HepG2 (cell line): ENCODE data around the gene CEP76. TPM values are rescaled to one million over a fixed set of nuclear protein-coding genes. Genes with fewer than 3 reads are reported as not detected.

Source experiments
- ATAD3A ChIP-seq: sonication (generic); formaldehyde crosslinking; IDR thresholded peaks from 2 replicates; pipeline ENCODE4 v1.4.0; 2020; ENCODE audit warnings: missing genetic modification reagents
- ATF3 ChIP-seq: sonication (generic); formaldehyde crosslinking; IDR thresholded peaks from 2 replicates; pipeline ENCODE4 v1.4.0; 2020; ENCODE audit warnings: missing genetic modification reagents
- CAMTA2 ChIP-seq: sonication (generic); formaldehyde crosslinking; IDR thresholded peaks from 2 replicates; pipeline ENCODE4 v1.4.0; 2020; ENCODE audit warnings: mild to moderate bottlenecking, missing genetic modification reagents, borderline replicate concordance
- DMAP1 ChIP-seq: IDR thresholded peaks from 2 replicates; pipeline ENCODE4 v1.6.1; 2016
- ETV6 ChIP-seq: sonication (generic); formaldehyde crosslinking; conservative IDR thresholded peaks from 2 replicates; pipeline ENCODE4 v1.4.0; 2020; ENCODE audit warnings: missing genetic modification reagents
- FOXK1 ChIP-seq: sonication (generic); formaldehyde crosslinking; IDR thresholded peaks from 2 replicates; pipeline ENCODE4 v1.4.0; 2020; ENCODE audit warnings: low read depth, missing genetic modification reagents, borderline replicate concordance
- KAT2B ChIP-seq: fragments of 150-350 bp; IDR thresholded peaks from 2 replicates; pipeline ENCODE4 v1.6.1; 2014; ENCODE audit warnings: low read depth, low read length, borderline replicate concordance
- MXD4 ChIP-seq: IDR thresholded peaks from 2 replicates; pipeline ENCODE4 v1.6.1; 2016; ENCODE audit warnings: mild to moderate bottlenecking, missing biosample characterization, missing genetic modification reagents
- NR1H2 ChIP-seq: sonication (generic); formaldehyde crosslinking; IDR thresholded peaks from 2 replicates; pipeline ENCODE4 v1.8.1; 2022; ENCODE audit warnings: low read depth, missing genetic modification reagents, borderline replicate concordance
- PITX1 ChIP-seq: sonication (generic); formaldehyde crosslinking; IDR thresholded peaks from 2 replicates; pipeline ENCODE4 v1.5.1; 2020; ENCODE audit warnings: mild to moderate bottlenecking, missing genetic modification reagents
- REL ChIP-seq: sonication (generic); formaldehyde crosslinking; conservative IDR thresholded peaks from 2 replicates; pipeline ENCODE4 v1.8.0; 2022; ENCODE audit warnings: mild to moderate bottlenecking, missing genetic modification reagents, moderate library complexity
- RFX3 ChIP-seq: IDR thresholded peaks from 2 replicates; pipeline ENCODE4 v1.6.1; 2016; ENCODE audit warnings: missing biosample characterization, missing genetic modification reagents
- SALL1 ChIP-seq: sonication (generic); formaldehyde crosslinking; IDR thresholded peaks from 2 replicates; pipeline ENCODE4 v1.8.0; 2022; ENCODE audit warnings: mild to moderate bottlenecking, missing genetic modification reagents
- SATB2 ChIP-seq: sonication (generic); formaldehyde crosslinking; IDR thresholded peaks from 2 replicates; pipeline ENCODE4 v1.5.0; 2020; ENCODE audit warnings: missing genetic modification reagents
- TBX2 ChIP-seq: sonication (generic); formaldehyde crosslinking; IDR thresholded peaks from 2 replicates; pipeline ENCODE4 v1.5.0; 2020; ENCODE audit warnings: missing genetic modification reagents, mild to moderate bottlenecking, borderline replicate concordance
- TFDP1 ChIP-seq: IDR thresholded peaks from 2 replicates; pipeline ENCODE4 v1.6.1; 2016; ENCODE audit warnings: missing compliant biosample characterization, missing genetic modification reagents, borderline replicate concordance
- THAP7 ChIP-seq: sonication (generic); formaldehyde crosslinking; IDR thresholded peaks from 2 replicates; pipeline ENCODE4 v1.8.1; 2023; ENCODE audit warnings: mild to moderate bottlenecking, missing genetic modification reagents
- ZFP62 ChIP-seq: sonication (generic); formaldehyde crosslinking; IDR thresholded peaks from 2 replicates; pipeline ENCODE4 v1.4.0; 2020; ENCODE audit warnings: missing genetic modification reagents
- ZIK1 ChIP-seq: sonication (generic); formaldehyde crosslinking; IDR thresholded peaks from 2 replicates; pipeline ENCODE4 v1.5.0; 2020; ENCODE audit warnings: mild to moderate bottlenecking, low read depth, missing genetic modification reagents, borderline replicate concordance
- ZMAT5 ChIP-seq: sonication (generic); formaldehyde crosslinking; IDR thresholded peaks from 2 replicates; pipeline ENCODE4 v1.5.0; 2020; ENCODE audit warnings: mild to moderate bottlenecking, low read depth, missing genetic modification reagents, borderline replicate concordance
- ZNF101 ChIP-seq: sonication (generic); formaldehyde crosslinking; IDR thresholded peaks from 2 replicates; pipeline ENCODE4 v1.4.0; 2020; ENCODE audit warnings: mild to moderate bottlenecking, low read depth, missing genetic modification reagents, borderline replicate concordance
- ZNF124 ChIP-seq: sonication (generic); formaldehyde crosslinking; IDR thresholded peaks from 2 replicates; pipeline ENCODE4 v1.4.0; 2020; ENCODE audit warnings: missing genetic modification reagents
- ZNF460 ChIP-seq: sonication (generic); formaldehyde crosslinking; IDR thresholded peaks from 2 replicates; pipeline ENCODE4 v1.5.1; 2020; ENCODE audit warnings: missing genetic modification reagents, mild to moderate bottlenecking, borderline replicate concordance
- ZNF720 ChIP-seq: sonication (generic); formaldehyde crosslinking; IDR thresholded peaks from 2 replicates; pipeline ENCODE4 v1.4.0; 2020; ENCODE audit warnings: missing genetic modification reagents
- ZSCAN29 ChIP-seq: sonication (generic); formaldehyde crosslinking; conservative IDR thresholded peaks from 2 replicates; pipeline ENCODE4 v1.4.0; 2020; ENCODE audit warnings: mild to moderate bottlenecking, missing genetic modification reagents
- polyA plus RNA-seq, 8 experiments: library from polyadenylated mRNA; depleted of rRNA in 3 of 8; stranded (reverse) in 7 of 8; unstranded in 1 of 8; fragments of >200 nt; fragmentation: Illumina TruSeq in 4 of 8; extraction: Trizol in 4 of 8; gene quantifications; 2 replicates each; pipeline versions ENCODE4 v1.2.1 to v1.2.3, GENCODE V29; 2011 to 2016; ENCODE audit warnings: low read depth in 4 of 8, missing spikeins in 1 of 8, mixed read lengths in 1 of 8; ENCODE audit not compliant: insufficient read depth in 1 of 8
- total RNA-seq, 5 experiments: library from RNA; depleted of rRNA; stranded (reverse); fragments of >200 nt; fragmentation: Illumina TruSeq; extraction: Trizol; gene quantifications; 2 replicates each; pipeline ENCODE4 v1.2.3, GENCODE V29; 2016; ENCODE audit warnings: low read depth in 1 of 5
- TF ChIP-seq, protein P1 (sequence below), 2 experiments: sonication (generic) in 1 of 2; formaldehyde crosslinking in 1 of 2; IDR thresholded peaks; 2 replicates each; pipeline versions ENCODE4 v1.5.1 to v1.6.1; 2011 to 2020; ENCODE audit warnings: borderline replicate concordance in 1 of 2, low read depth in 1 of 2, low read length in 1 of 2, mild to moderate bottlenecking in 1 of 2, missing genetic modification reagents in 1 of 2, moderate library complexity in 1 of 2

CEP76 gene
- total and polyA plus RNA-seq, 2 of the 13 experiments (the other 11 are each of a cell fraction or from before 2014, with no cell fraction given): 13.9 to 15.1 TPM

GRCh38 chr18:12702221-12703095, at the start of gene CEP76, which contains the start of gene PSMG2 (continued):
- TF ChIP-seq ZSCAN29 (CRISPR knock-in tag) (peak; percentile 25; the same call in 1 of the 2 replicates), ZFP62 (CRISPR knock-in tag) (no peak), TFDP1 (CRISPR knock-in tag) (peak; percentile 93), ZNF101 (CRISPR knock-in tag) (peak; percentile 5; the same call in 1 of the 2 replicates), SALL1 (CRISPR knock-in tag) (peak; percentile 33), ZIK1 (CRISPR knock-in tag) (peak; percentile 76), PITX1 (no peak), NR1H2 (CRISPR knock-in tag) (no peak), ATF3 (0 out of 2 replicates have a peak, but pooled peaks have one; percentile 12), ZNF124 (CRISPR knock-in tag) (no peak), ETV6 (CRISPR knock-in tag) (no peak), ZNF720 (no peak), MXD4 (CRISPR knock-in tag) (peak; percentile 78), ZMAT5 (CRISPR knock-in tag) (no peak), ZNF460 (CRISPR knock-in tag) (no peak), THAP7 (CRISPR knock-in tag) (no peak), FOXK1 (CRISPR knock-in tag) (peak; percentile 75), REL (CRISPR knock-in tag) (no peak), RFX3 (CRISPR knock-in tag) (no peak), SATB2 (CRISPR knock-in tag) (0 out of 2 replicates have a peak, but pooled peaks have one; percentile 66), DMAP1 (peak; percentile 86), TBX2 (CRISPR knock-in tag) (peak; percentile 63), ATAD3A (CRISPR knock-in tag) (no peak), CAMTA2 (CRISPR knock-in tag) (no peak), KAT2B (no peak)
- TF ChIP-seq, protein P1, sequence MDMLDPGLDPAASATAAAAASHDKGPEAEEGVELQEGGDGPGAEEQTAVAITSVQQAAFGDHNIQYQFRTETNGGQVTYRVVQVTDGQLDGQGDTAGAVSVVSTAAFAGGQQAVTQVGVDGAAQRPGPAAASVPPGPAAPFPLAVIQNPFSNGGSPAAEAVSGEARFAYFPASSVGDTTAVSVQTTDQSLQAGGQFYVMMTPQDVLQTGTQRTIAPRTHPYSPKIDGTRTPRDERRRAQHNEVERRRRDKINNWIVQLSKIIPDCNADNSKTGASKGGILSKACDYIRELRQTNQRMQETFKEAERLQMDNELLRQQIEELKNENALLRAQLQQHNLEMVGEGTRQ (IDR thresholded peaks at IDR 0.05; ENCODE audit: low read depth, low read length): no peak
- TF ChIP-seq, protein P1 (CRISPR knock-in tag; IDR thresholded peaks at IDR 0.05; ENCODE audit: borderline replicate concordance): no peak; the same call in 1 of the 2 replicates
